K562 (cell line): ENCODE measurements around the gene MCRS1. TPM values are rescaled to one million over a fixed set of nuclear protein-coding genes. Genes with fewer than 3 reads are reported as not detected.
A peak's percentile ranks its signal among the peaks of the same experiment; 100 is the strongest.

Experiments used
- ESRRA ChIP-seq: fragments of 450-650 bp; IDR thresholded peaks from 2 replicates; pipeline ENCODE4 v1.6.1; 2014; ENCODE audit warnings: low read depth, mild to moderate bottlenecking, moderate library complexity, borderline replicate concordance
- MCM2 ChIP-seq: fragments of 450-650 bp; IDR thresholded peaks from 2 replicates; pipeline ENCODE4 v1.6.1; 2017; ENCODE audit warnings: low read depth, mild to moderate bottlenecking
- MYBL2 ChIP-seq, 2 experiments: fragments of 450-650 bp in 1 of 2; sonication (generic) in 1 of 2; formaldehyde crosslinking in 1 of 2; IDR thresholded peaks; 2 replicates each; pipeline versions ENCODE4 v1.6.1 to v1.8.1; 2017 to 2022; ENCODE audit warnings: borderline replicate concordance in 1 of 2, inconsistent platforms in 1 of 2, low read depth in 1 of 2, mild to moderate bottlenecking in 1 of 2, missing genetic modification reagents in 1 of 2, moderate library complexity in 1 of 2
- NR1H2 ChIP-seq: sonication (generic); formaldehyde crosslinking; IDR thresholded peaks from 2 replicates; pipeline ENCODE4 v1.4.0; 2020; ENCODE audit warnings: mild to moderate bottlenecking, missing genetic modification reagents
- PHF20 ChIP-seq: fragments of 450-650 bp; IDR thresholded peaks from 2 replicates; pipeline ENCODE4 v1.6.1; 2018; ENCODE audit not compliant: partially characterized antibody
- POLR2AphosphoS2 ChIP-seq: IDR thresholded peaks from 2 replicates; pipeline ENCODE4 v1.6.1; 2012; ENCODE audit warnings: low read length, improper control_type of control experiment
- RUNX1 ChIP-seq: sonication (generic); IDR thresholded peaks from 2 replicates; pipeline ENCODE4 v1.6.1; 2016; ENCODE audit warnings: antibody characterized with exemption, low read depth
- TRIM28 ChIP-seq: fragments of 450-650 bp; IDR thresholded peaks from 2 replicates; pipeline ENCODE4 v1.6.1; 2017
- ZNF253 ChIP-seq: fragments of 250-450 bp; sonication (Bioruptor Pico); conservative IDR thresholded peaks from 2 replicates; pipeline ENCODE4 v1.6.1; 2021; ENCODE audit warnings: mild to moderate bottlenecking
- ZNF57 ChIP-seq: fragments of 450-650 bp; formaldehyde crosslinking; IDR thresholded peaks from 2 replicates; pipeline ENCODE4 v1.4.0; 2020; ENCODE audit warnings: mild to moderate bottlenecking, moderate library complexity
- ZNF695 ChIP-seq: fragments of 450-650 bp; formaldehyde crosslinking; IDR thresholded peaks from 2 replicates; pipeline ENCODE4 v1.4.0; 2020; ENCODE audit warnings: mild to moderate bottlenecking, moderate library complexity
- polyA plus RNA-seq, 8 experiments: library from polyadenylated mRNA; depleted of rRNA in 4 of 8; stranded (reverse) in 5 of 8; unstranded in 3 of 8; fragments of >200 nt; fragmentation: Nextera tagmentation in 2 of 8; fragmentation: Illumina TruSeq in 1 of 8; extraction: Ambion mirVana in 2 of 8; extraction: Trizol in 1 of 8; gene quantifications; 2 replicates each; pipeline versions ENCODE4 v1.2.1 to v1.2.3, GENCODE V29; 2011 to 2014; ENCODE audit warnings: inconsistent platforms in 1 of 8, missing spikeins in 1 of 8
- total RNA-seq, 7 experiments: library from RNA; depleted of rRNA in 6 of 7; stranded (reverse); fragments of >200 nt in 6 of 7; fragmentation: Illumina TruSeq in 2 of 7; extraction: Trizol in 2 of 7; gene quantifications; 2 replicates each; pipeline versions ENCODE4 v1.2.1 to v1.2.3, GENCODE V29; 2011 to 2021; ENCODE audit warnings: low replicate concordance in 1 of 7
- TF ChIP-seq, protein P1 (sequence below): fragments of 450-650 bp; IDR thresholded peaks from 2 replicates; pipeline ENCODE4 v1.6.1; 2016; ENCODE audit warnings: mild to moderate bottlenecking, moderate library complexity
- TF ChIP-seq, protein P2 (sequence below), 3 experiments: fragments of 200-800 bp in 1 of 3; sonication (Bioruptor generic) in 1 of 3; sonication (generic) in 1 of 3; formaldehyde crosslinking in 1 of 3; IDR thresholded peaks; 2 replicates each; pipeline versions ENCODE4 v1.6.1 to v1.8.0; 2016 to 2022; ENCODE audit warnings: mild to moderate bottlenecking in 2 of 3, missing compliant biosample characterization in 2 of 3, missing genetic modification characterization in 2 of 3, missing genetic modification reagents in 1 of 3
- TF ChIP-seq, protein P3 (sequence below): fragments of 250-450 bp; sonication (Bioruptor Pico); IDR thresholded peaks from 2 replicates; pipeline ENCODE4 v1.6.1; 2021; ENCODE audit warnings: mild to moderate bottlenecking

Gene MCRS1
- total and polyA plus RNA-seq, 9 of the 15 experiments (the other 6 are each of a cell fraction or from before 2014, with no cell fraction given), result 50.0 to 100 (median 73.2) TPM

DNA sequence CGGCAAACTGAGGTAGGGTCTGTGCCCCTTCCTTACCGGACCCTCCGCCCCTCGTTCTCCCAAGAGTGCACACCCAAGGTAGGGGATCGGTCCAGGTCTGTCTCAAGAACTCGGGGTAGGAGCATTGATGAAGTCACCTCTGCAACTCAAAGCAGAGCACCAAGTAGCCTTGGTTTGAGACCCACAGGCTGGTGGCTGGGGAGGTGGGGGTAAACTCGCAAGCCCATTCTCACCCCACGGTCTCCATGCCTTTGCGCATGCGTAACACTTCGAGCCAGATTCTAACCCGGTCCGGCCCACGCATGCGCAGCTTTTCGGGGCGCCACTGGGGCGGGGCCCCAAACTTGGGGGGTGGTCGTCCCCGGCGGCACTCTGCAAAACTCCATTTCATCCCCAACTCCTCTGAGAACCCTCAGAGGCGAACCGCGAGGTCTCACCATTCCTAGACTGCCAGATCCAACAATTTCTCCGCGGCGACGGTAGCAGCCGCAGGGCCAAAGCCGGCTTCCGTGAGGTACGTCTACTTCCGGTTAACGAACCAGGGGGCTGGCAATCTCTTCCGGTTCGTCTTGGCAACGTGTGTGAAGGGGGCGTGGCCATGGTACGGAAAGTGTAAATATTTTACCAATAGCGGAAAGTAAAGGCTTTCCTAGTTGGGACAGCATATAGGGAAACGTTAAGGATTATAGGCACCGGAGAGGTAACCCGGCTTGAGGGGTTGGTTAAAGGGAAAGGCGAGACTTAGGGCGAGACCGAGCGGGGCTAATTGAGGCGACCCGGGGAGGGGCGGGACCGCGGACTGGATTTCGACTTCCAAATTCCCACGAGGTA, at the start of gene MCRS1 (continued):
- TF ChIP-seq, protein P1, sequence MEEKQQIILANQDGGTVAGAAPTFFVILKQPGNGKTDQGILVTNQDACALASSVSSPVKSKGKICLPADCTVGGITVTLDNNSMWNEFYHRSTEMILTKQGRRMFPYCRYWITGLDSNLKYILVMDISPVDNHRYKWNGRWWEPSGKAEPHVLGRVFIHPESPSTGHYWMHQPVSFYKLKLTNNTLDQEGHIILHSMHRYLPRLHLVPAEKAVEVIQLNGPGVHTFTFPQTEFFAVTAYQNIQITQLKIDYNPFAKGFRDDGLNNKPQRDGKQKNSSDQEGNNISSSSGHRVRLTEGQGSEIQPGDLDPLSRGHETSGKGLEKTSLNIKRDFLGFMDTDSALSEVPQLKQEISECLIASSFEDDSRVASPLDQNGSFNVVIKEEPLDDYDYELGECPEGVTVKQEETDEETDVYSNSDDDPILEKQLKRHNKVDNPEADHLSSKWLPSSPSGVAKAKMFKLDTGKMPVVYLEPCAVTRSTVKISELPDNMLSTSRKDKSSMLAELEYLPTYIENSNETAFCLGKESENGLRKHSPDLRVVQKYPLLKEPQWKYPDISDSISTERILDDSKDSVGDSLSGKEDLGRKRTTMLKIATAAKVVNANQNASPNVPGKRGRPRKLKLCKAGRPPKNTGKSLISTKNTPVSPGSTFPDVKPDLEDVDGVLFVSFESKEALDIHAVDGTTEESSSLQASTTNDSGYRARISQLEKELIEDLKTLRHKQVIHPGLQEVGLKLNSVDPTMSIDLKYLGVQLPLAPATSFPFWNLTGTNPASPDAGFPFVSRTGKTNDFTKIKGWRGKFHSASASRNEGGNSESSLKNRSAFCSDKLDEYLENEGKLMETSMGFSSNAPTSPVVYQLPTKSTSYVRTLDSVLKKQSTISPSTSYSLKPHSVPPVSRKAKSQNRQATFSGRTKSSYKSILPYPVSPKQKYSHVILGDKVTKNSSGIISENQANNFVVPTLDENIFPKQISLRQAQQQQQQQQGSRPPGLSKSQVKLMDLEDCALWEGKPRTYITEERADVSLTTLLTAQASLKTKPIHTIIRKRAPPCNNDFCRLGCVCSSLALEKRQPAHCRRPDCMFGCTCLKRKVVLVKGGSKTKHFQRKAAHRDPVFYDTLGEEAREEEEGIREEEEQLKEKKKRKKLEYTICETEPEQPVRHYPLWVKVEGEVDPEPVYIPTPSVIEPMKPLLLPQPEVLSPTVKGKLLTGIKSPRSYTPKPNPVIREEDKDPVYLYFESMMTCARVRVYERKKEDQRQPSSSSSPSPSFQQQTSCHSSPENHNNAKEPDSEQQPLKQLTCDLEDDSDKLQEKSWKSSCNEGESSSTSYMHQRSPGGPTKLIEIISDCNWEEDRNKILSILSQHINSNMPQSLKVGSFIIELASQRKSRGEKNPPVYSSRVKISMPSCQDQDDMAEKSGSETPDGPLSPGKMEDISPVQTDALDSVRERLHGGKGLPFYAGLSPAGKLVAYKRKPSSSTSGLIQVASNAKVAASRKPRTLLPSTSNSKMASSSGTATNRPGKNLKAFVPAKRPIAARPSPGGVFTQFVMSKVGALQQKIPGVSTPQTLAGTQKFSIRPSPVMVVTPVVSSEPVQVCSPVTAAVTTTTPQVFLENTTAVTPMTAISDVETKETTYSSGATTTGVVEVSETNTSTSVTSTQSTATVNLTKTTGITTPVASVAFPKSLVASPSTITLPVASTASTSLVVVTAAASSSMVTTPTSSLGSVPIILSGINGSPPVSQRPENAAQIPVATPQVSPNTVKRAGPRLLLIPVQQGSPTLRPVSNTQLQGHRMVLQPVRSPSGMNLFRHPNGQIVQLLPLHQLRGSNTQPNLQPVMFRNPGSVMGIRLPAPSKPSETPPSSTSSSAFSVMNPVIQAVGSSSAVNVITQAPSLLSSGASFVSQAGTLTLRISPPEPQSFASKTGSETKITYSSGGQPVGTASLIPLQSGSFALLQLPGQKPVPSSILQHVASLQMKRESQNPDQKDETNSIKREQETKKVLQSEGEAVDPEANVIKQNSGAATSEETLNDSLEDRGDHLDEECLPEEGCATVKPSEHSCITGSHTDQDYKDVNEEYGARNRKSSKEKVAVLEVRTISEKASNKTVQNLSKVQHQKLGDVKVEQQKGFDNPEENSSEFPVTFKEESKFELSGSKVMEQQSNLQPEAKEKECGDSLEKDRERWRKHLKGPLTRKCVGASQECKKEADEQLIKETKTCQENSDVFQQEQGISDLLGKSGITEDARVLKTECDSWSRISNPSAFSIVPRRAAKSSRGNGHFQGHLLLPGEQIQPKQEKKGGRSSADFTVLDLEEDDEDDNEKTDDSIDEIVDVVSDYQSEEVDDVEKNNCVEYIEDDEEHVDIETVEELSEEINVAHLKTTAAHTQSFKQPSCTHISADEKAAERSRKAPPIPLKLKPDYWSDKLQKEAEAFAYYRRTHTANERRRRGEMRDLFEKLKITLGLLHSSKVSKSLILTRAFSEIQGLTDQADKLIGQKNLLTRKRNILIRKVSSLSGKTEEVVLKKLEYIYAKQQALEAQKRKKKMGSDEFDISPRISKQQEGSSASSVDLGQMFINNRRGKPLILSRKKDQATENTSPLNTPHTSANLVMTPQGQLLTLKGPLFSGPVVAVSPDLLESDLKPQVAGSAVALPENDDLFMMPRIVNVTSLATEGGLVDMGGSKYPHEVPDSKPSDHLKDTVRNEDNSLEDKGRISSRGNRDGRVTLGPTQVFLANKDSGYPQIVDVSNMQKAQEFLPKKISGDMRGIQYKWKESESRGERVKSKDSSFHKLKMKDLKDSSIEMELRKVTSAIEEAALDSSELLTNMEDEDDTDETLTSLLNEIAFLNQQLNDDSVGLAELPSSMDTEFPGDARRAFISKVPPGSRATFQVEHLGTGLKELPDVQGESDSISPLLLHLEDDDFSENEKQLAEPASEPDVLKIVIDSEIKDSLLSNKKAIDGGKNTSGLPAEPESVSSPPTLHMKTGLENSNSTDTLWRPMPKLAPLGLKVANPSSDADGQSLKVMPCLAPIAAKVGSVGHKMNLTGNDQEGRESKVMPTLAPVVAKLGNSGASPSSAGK, result peak; percentile 70
- TF ChIP-seq, protein P2, sequence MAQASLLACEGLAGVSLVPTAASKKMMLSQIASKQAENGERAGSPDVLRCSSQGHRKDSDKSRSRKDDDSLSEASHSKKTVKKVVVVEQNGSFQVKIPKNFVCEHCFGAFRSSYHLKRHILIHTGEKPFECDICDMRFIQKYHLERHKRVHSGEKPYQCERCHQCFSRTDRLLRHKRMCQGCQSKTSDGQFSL (CRISPR knock-in tag; IDR thresholded peaks at IDR 0.05), result no peak
- TF ChIP-seq, protein P2 (tag; IDR thresholded peaks at IDR 0.05), result no peak
- peak; percentile 98 for TF ChIP-seq PHF20
- no peak for TF ChIP-seq ZNF253 (CRISPR knock-in tag)
- TF ChIP-seq, protein P3, sequence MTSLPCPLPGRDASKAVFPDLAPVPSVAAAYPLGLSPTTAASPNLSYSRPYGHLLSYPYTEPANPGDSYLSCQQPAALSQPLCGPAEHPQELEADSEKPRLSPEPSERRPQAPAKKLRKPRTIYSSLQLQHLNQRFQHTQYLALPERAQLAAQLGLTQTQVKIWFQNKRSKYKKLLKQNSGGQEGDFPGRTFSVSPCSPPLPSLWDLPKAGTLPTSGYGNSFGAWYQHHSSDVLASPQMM (CRISPR knock-in tag), result no peak
- no peak for TF ChIP-seq TRIM28
- no peak for TF ChIP-seq NR1H2 (CRISPR knock-in tag)
- no peak for TF ChIP-seq RUNX1
- 0 out of 2 replicates have a peak, but pooled peaks have one; percentile 56 for TF ChIP-seq POLR2AphosphoS2
- no peak for TF ChIP-seq ZNF57 (CRISPR knock-in tag)
- no peak for TF ChIP-seq ZNF695
- TF ChIP-seq MYBL2 (IDR thresholded peaks at IDR 0.05; ENCODE audit: low read depth), result no peak
- TF ChIP-seq MYBL2 (CRISPR knock-in tag; IDR thresholded peaks at IDR 0.05; ENCODE audit: borderline replicate concordance), result no peak
- TF ChIP-seq ESRRA, result peak; percentile 49
- no peak for TF ChIP-seq MCM2
